Neuronal stem cell (in vitro differentiated cells): ENCODE results near the gene ACKR3.

Source experiments
- DNase-seq: peaks from one replicate; pipeline ENCODE4 v3.0.0-alpha.2; 2013; ENCODE audit warnings: low spot score
- H2AFZ ChIP-seq: one replicate; pipeline ENCODE4 v1.6.1; 2013; ENCODE audit warnings: mild to moderate bottlenecking, low read length, inconsistent platforms
- H2AK5ac ChIP-seq: 2 replicates; pipeline ENCODE4 v1.6.1; 2013; ENCODE audit warnings: low read depth, mild to moderate bottlenecking, inconsistent platforms, low read length, moderate library complexity, mixed read lengths
- H2BK120ac ChIP-seq: 2 replicates; pipeline ENCODE4 v1.6.1; 2013; ENCODE audit warnings: low read depth, mild to moderate bottlenecking, inconsistent platforms, low read length, moderate library complexity, mixed read lengths
- H2BK12ac ChIP-seq: one replicate; pipeline ENCODE4 v1.6.1; 2013; ENCODE audit warnings: low read length, inconsistent platforms
- H2BK15ac ChIP-seq: 2 replicates; pipeline ENCODE4 v1.6.1; 2013; ENCODE audit warnings: mild to moderate bottlenecking, low read length, inconsistent platforms, mixed read lengths
- H2BK5ac ChIP-seq: one replicate; pipeline ENCODE4 v1.6.1; 2013; ENCODE audit warnings: inconsistent platforms, mild to moderate bottlenecking, low read length, moderate library complexity
- H3K14ac ChIP-seq: one replicate; pipeline ENCODE4 v1.6.1; 2013; ENCODE audit warnings: low read length, inconsistent platforms
- H3K18ac ChIP-seq: 2 replicates; pipeline ENCODE4 v1.6.1; 2013; ENCODE audit warnings: low read length, inconsistent platforms
- H3K23ac ChIP-seq: 2 replicates; pipeline ENCODE4 v1.6.1; 2013; ENCODE audit warnings: low read depth, mild to moderate bottlenecking, mixed read lengths, low read length, inconsistent platforms; ENCODE audit not compliant: poor library complexity
- H3K27ac ChIP-seq: replicated peaks from 3 replicates; pipeline ENCODE4 v1.5.1; 2013; ENCODE audit warnings: low read length, inconsistent platforms
- H3K27me3 ChIP-seq, 3 experiments: 2 replicates each; pipeline ENCODE4 v1.6.1; 2013; ENCODE audit warnings: low read length in 3 of 3, mild to moderate bottlenecking in 2 of 3, inconsistent platforms in 1 of 3, low read depth in 1 of 3, mixed read lengths in 1 of 3, moderate library complexity in 1 of 3; ENCODE audit not compliant: control insufficient read depth in 3 of 3, insufficient read depth in 3 of 3
- H3K36me3 ChIP-seq, 2 donors: replicated peaks in 1 of 2; 2 replicates each; pipeline ENCODE4 v1.6.1; 2013; ENCODE audit warnings: low read length in 2 of 2; ENCODE audit not compliant: control insufficient read depth in 2 of 2, insufficient read depth in 2 of 2
- H3K4ac ChIP-seq: 2 replicates; pipeline ENCODE4 v1.6.1; 2013; ENCODE audit warnings: inconsistent platforms, mild to moderate bottlenecking, low read length, moderate library complexity
- H3K4me1 ChIP-seq, 2 donors: 1 replicate in 1 of 2; 2 replicates in 1 of 2; pipeline ENCODE4 v1.6.1; 2013; ENCODE audit warnings: low read length in 2 of 2, low read depth in 1 of 2; ENCODE audit not compliant: control insufficient read depth in 2 of 2, insufficient read depth in 1 of 2
- H3K4me2 ChIP-seq: one replicate; pipeline ENCODE4 v1.6.1; 2013; ENCODE audit warnings: mild to moderate bottlenecking, low read length, inconsistent platforms; ENCODE audit not compliant: insufficient read depth, poor library complexity, severe bottlenecking
- H3K4me3 ChIP-seq, 2 donors: 2 replicates each; pipeline ENCODE4 v1.5.1; 2013; ENCODE audit warnings: low read length in 2 of 2, mild to moderate bottlenecking in 2 of 2, inconsistent platforms in 1 of 2, moderate library complexity in 1 of 2
- H3K79me1 ChIP-seq: one replicate; pipeline ENCODE4 v1.6.1; 2013; ENCODE audit warnings: low read depth, mild to moderate bottlenecking, inconsistent platforms, low read length, moderate library complexity
- H3K9ac ChIP-seq: one replicate; pipeline ENCODE4 v1.6.1; 2013; ENCODE audit warnings: mild to moderate bottlenecking, low read depth, low read length, inconsistent platforms; ENCODE audit not compliant: poor library complexity
- H3K9me3 ChIP-seq, 2 donors: replicated peaks in 1 of 2; 2 replicates each; pipeline versions ENCODE3 to v1.6.1; 2013; ENCODE audit warnings: low read length in 2 of 2, mild to moderate bottlenecking in 2 of 2, inconsistent platforms in 1 of 2, low read depth in 1 of 2, mixed read lengths in 1 of 2, moderate library complexity in 1 of 2; ENCODE audit not compliant: control insufficient read depth in 2 of 2, insufficient read depth in 1 of 2
- H4K8ac ChIP-seq: one replicate; pipeline ENCODE4 v1.6.1; 2013; ENCODE audit warnings: low read depth, mild to moderate bottlenecking, inconsistent platforms, low read length, moderate library complexity
- H4K91ac ChIP-seq: one replicate; pipeline ENCODE4 v1.6.1; 2013; ENCODE audit warnings: low read length, low read depth, mild to moderate bottlenecking, inconsistent platforms; ENCODE audit not compliant: poor library complexity
- WGBS, 2 donors: extraction: QIAGEN DNeasy Blood & Tissue Kit; methylation state at CpG; one replicate each; pipeline ENCODE4 v1.1.7; 2013; ENCODE audit warnings: missing lambda C conversion rate in 2 of 2, mixed read lengths in 1 of 2; ENCODE audit not compliant: insufficient read length in 2 of 2, insufficient replicate concordance in 1 of 2; ENCODE audit errors: extremely low coverage in 2 of 2; 5-methylcytosine and 5-hydroxymethylcytosine counted together

Gene ACKR3

GRCh38 chr2:236603361-236604015, 33.9 kb downstream of the ACKR3 start:
- Histone ChIP-seq H3K9ac (no peak overlapping the region), H3K4me1 (peaks cover 14 to 15% of the 10 kb centered on the region in 2 donors), H3K79me1 (no peaks in the 10 kb centered on the region), H4K8ac (no peak overlapping the region), H3K9me3 (peaks cover 0 to 16% of the 10 kb centered on the region in 2 donors), H3K36me3 (no peaks in the 10 kb centered on the region), H3K4me2 (no peak overlapping the region), H2BK120ac (no peak overlapping the region), H3K23ac (no peak overlapping the region), H2AK5ac (no peak overlapping the region), H2BK12ac (no peak overlapping the region), H4K91ac (no peak overlapping the region), H3K4me3 (no peak overlapping the region), H2AFZ (no peak overlapping the region), H3K4ac (no peak overlapping the region), H3K14ac (no peak overlapping the region), H2BK5ac (no peak overlapping the region), H3K27ac (no peak overlapping the region), H3K18ac (no peak overlapping the region), H2BK15ac (peak overlapping the region; percentile 18), H3K27me3 (no peaks in the 10 kb centered on the region)
- WGBS, 2 donors, result no CpG with 5 or more reads among the region's 15 CpGs
- no peak for DNase-seq

- H3K27ac ChIP-seq, result no peak overlapping the region
- no peak overlapping the region for H4K91ac ChIP-seq
- H2BK5ac ChIP-seq, result no peak overlapping the region
- no peak overlapping the region for H3K23ac ChIP-seq
- no peaks in the 10 kb centered on the region for H3K79me1 ChIP-seq
- H2BK15ac ChIP-seq, result no peak overlapping the region
- H2BK120ac ChIP-seq, result no peak overlapping the region
- peaks cover 10 to 15% of the 10 kb centered on the region in 2 donors for H3K4me1 ChIP-seq
- no peak overlapping the region for H3K4ac ChIP-seq
- no peaks in the 10 kb centered on the region for H3K27me3 ChIP-seq
- peak overlapping the region; percentile 45 for H2AFZ ChIP-seq
- no CpG with 5 or more reads among the region's 20 CpGs for WGBS, 2 donors
- H3K14ac ChIP-seq, result no peak overlapping the region
- H3K36me3 ChIP-seq, result no peaks in the 10 kb centered on the region
- no peak overlapping the region for H2AK5ac ChIP-seq
- no peak overlapping the region for H3K9ac ChIP-seq
- H3K18ac ChIP-seq, result peak overlapping the region; percentile 16
- DNase-seq, result no peak
- H2BK12ac ChIP-seq, result peak overlapping the region; percentile 12
- no peak overlapping the region for H4K8ac ChIP-seq
- no peak overlapping the region for H3K4me3 ChIP-seq
- H3K4me2 ChIP-seq, result no peak overlapping the region
- peaks cover 0 to 16% of the 10 kb centered on the region in 2 donors for H3K9me3 ChIP-seq
Observed at GRCh38 chr2:236604575-236605344, 35.1 kb downstream of the ACKR3 start.

- Histone ChIP-seq H3K36me3 (no peaks in the 10 kb centered on the region), H3K4ac (no peak overlapping the region), H3K79me1 (no peaks in the 10 kb centered on the region), H3K23ac (no peak overlapping the region), H3K4me1 (peaks cover 10 to 15% of the 10 kb centered on the region in 2 donors), H2AFZ (peak overlapping the region; percentile 45), H4K8ac (no peak overlapping the region), H3K14ac (no peak overlapping the region), H2BK15ac (no peak overlapping the region), H3K27me3 (no peaks in the 10 kb centered on the region), H3K9ac (no peak overlapping the region), H2BK120ac (no peak overlapping the region), H3K4me3 (no peak overlapping the region), H3K4me2 (no peak overlapping the region), H2BK5ac (no peak overlapping the region), H3K27ac (no peak overlapping the region), H3K9me3 (peaks cover 0 to 18% of the 10 kb centered on the region in 2 donors), H2BK12ac (no peak overlapping the region), H2AK5ac (no peak overlapping the region), H4K91ac (no peak overlapping the region), H3K18ac (no peak overlapping the region)
- no peak for DNase-seq
- WGBS, 2 donors, result no CpG with 5 or more reads among the region's 13 CpGs
Observed at GRCh38 chr2:236605345-236605734, 35.7 kb downstream of the ACKR3 start.

- no peak overlapping the region for H2BK120ac ChIP-seq
- H3K9ac ChIP-seq, result no peak overlapping the region
- no peak overlapping the region for H3K27ac ChIP-seq
- H2BK12ac ChIP-seq, result peak overlapping the region; percentile 64
- H4K8ac ChIP-seq, result no peak overlapping the region
- no peak overlapping the region for H3K4ac ChIP-seq
- peaks cover 0 to 19% of the 10 kb centered on the region in 2 donors for H3K9me3 ChIP-seq
- no peak overlapping the region for H2AK5ac ChIP-seq
- H2BK15ac ChIP-seq, result peak overlapping the region; percentile 66
- no peak overlapping the region for H2AFZ ChIP-seq
- H3K14ac ChIP-seq, result no peak overlapping the region
- H3K23ac ChIP-seq, result no peak overlapping the region
- H2BK5ac ChIP-seq, result no peak overlapping the region
- no peak overlapping the region for H3K4me2 ChIP-seq
- peaks cover 10 to 15% of the 10 kb centered on the region in 2 donors for H3K4me1 ChIP-seq
- no peak overlapping the region for H4K91ac ChIP-seq
- no peak for DNase-seq
- H3K27me3 ChIP-seq, result no peaks in the 10 kb centered on the region
- WGBS, 2 donors, result no CpG with 5 or more reads among the region's 10 CpGs
- peak overlapping the region; percentile 40 for H3K18ac ChIP-seq
- no peaks in the 10 kb centered on the region for H3K79me1 ChIP-seq
- no peak overlapping the region for H3K4me3 ChIP-seq
- no peaks in the 10 kb centered on the region for H3K36me3 ChIP-seq
Observed at GRCh38 chr2:236606023-236606422, 36.4 kb downstream of the ACKR3 start.
